ENCODE results near the gene BCL11B.

GRCh38 chr14:99138999-99139865, 132.8 kb downstream of the BCL11B start:
- TF ChIP-seq E2F5 (CRISPR knock-in tag; IDR thresholded peaks at IDR 0.05) (no peak), POLR2AphosphoS5 (IDR thresholded peaks at IDR 0.05; ENCODE audit: control insufficient read depth, insufficient read depth, low read depth, low read length) (no peak)
